Measurements from ENCODE around the gene PHF23. TPM values are rescaled to one million over a fixed set of nuclear protein-coding genes. Genes with fewer than 3 reads are reported as not detected.

Gene PHF23
- total and polyA plus RNA-seq, 11 donors: 13.7 to 36.7 (median 23.0) TPM

DNA sequence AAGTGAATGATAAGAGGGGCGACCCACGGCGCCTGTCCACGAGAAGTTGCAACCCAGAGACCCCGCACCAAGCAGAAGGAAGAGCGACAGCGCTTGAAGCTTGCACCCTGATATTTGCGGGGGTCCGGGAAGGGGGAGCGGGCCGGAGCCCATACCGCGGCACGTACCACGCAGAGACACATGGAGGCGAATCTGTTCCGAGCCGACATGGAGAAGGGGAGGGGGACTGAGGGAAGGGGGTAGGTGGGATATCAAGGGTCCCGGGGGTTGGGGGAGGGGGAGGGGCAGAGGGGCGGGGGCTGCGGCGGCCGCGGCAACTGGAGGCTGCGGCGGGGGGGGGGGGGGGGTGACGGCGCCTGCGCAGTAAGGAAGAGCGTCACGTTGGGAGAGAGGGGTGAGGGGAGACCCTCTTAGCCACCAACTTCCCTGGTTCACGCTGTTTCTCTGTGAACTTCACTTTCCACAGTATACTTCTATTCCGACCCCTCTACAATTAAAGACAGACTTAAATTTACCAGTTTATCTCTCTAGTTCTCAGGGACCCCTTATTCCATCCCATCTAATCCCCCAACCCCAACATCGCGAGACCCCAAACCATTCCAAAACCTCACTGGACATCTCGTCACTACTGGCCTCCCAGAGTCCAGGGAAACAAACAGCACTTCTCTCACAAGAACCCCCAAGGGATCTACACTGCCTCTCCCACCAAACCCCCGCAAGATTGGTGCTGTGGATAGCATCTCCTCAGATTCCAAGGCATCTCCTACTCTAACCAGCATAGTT is 27.6 kb downstream of the PHF23 start:
- 39 to 42% (median 41%) methylated on average over 30 to 36 of the region's 37 CpGs for WGBS, 4 donors
- no peak overlapping the region for H3K27ac ChIP-seq
- no peak for DNase-seq
- no peaks in the 10 kb centered on the region for H3K27me3 ChIP-seq
- intact Hi-C loops (cut with DNase I): loop anchor here in 1 of 10 donors (5.0 kb wide), 1 partner anchor 36 kb away; no protein-coding TSS in a partner anchor
- H3K9me3 ChIP-seq: no peaks in the 10 kb centered on the region
- H3K4me1 ChIP-seq: peaks cover 0 to 40% (median 25%) of the 10 kb centered on the region in 12 donors
- no peak for TF ChIP-seq POLR2A (IDR thresholded peaks at IDR 0.05)
- TF ChIP-seq CTCF (IDR thresholded peaks at IDR 0.05): no peak
- H3K36me3 ChIP-seq: no peaks in the 10 kb centered on the region
- H3K4me3 ChIP-seq: peak overlapping the region in 5 of 12 donors; percentile 3 to 38 (median 22)
- no peak for ATAC-seq

GRCh38 chr17:7208754-7209460 is 30.4 kb downstream of the PHF23 start:
- no peak for TF ChIP-seq POLR2A (IDR thresholded peaks at IDR 0.05)
- TF ChIP-seq CTCF (IDR thresholded peaks at IDR 0.05): no peak
- H3K36me3 ChIP-seq: peaks cover 0 to 2% (median 0%) of the 10 kb centered on the region in 9 donors
- no peak for ATAC-seq
- H3K4me1 ChIP-seq: peaks cover 0 to 31% (median 10%) of the 10 kb centered on the region in 12 donors
- WGBS, 4 donors: 89 to 93% (median 90%) methylated on average over 8 to 9 of the region's 9 CpGs
- H3K27ac ChIP-seq: no peak overlapping the region
- DNase-seq: no peak
- no peaks in the 10 kb centered on the region for H3K27me3 ChIP-seq
- no peaks in the 10 kb centered on the region for H3K9me3 ChIP-seq
- intact Hi-C loops (cut with DNase I): no loop called here
- H3K4me3 ChIP-seq: no peak overlapping the region

DNA sequence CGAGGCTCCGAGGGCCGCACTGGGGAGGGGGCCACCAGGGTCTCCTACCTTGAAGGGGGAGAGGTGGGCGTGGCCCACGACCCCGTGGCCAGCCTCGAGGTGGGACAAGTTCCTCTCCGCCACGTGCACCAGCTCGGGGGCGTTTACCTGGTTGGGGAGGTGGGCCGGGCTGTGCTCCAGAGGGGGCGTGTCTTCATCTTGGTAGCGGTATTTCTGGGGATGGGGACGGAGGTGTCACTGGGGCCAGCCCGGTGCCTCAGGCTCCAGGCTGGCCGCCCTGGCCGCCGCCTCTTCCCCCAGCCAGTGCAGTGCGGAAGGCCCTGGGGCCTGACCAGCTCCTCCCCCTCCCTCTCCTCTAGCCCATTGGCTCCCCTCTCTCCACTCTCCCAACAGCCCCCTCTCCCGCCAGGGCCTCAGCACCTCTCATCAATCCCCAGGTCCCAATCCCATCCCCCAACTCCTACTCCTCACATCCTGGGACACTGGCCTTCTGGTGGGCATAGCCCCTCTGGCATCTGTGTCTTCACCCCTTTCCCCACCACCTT is 31.2 kb downstream of the PHF23 start:
- no peaks in the 10 kb centered on the region for H3K27me3 ChIP-seq
- 61 to 70% (median 65%) methylated on average over 19 to 21 of the region's 21 CpGs for WGBS, 4 donors
- peak overlapping the region in 1 of 12 donors; percentile 50 for H3K27ac ChIP-seq
- peaks cover 0 to 10% (median 4%) of the 10 kb centered on the region in 9 donors for H3K36me3 ChIP-seq
- no peak for TF ChIP-seq CTCF (IDR thresholded peaks at IDR 0.05)
- TF ChIP-seq POLR2A (IDR thresholded peaks at IDR 0.05): no peak
- H3K9me3 ChIP-seq: no peaks in the 10 kb centered on the region
- no peak for DNase-seq
- peaks cover 0 to 26% (median 5%) of the 10 kb centered on the region in 12 donors for H3K4me1 ChIP-seq
- intact Hi-C loops (cut with DNase I): no loop called here
- no peak for ATAC-seq
- peak overlapping the region in 1 of 12 donors; percentile 2 for H3K4me3 ChIP-seq
